IMR-90 (cell line): Measurements from ENCODE around the gene CCDC170. TPM values are rescaled to one million over a fixed set of nuclear protein-coding genes. Genes with fewer than 3 reads are reported as not detected.

Experiments used
- ATAC-seq: fragments of 200-7000 bp; cut with Tn5 transposase; 2 replicates; pipeline ENCODE4 v1.9.1; 2020; ENCODE audit warnings: low read depth, mild to moderate bottlenecking, moderate library complexity
- BruUV-seq: library from RNA; stranded (reverse); fragments of 400-500 nt; replicated peaks from 2 replicates; lab custom pipeline; 2021; lab: Mats Ljungman, UMichigan
- CTCF ChIA-PET: fragments of 300-600 bp; formaldehyde crosslinking; extraction: SDS; loops from one replicate; lab custom pipeline; 2021; ENCODE audit warnings: antibody characterized with exemption; lab: Yijun Ruan, JAX
- POLR2A ChIA-PET: fragments of 300-600 bp; sonication (Branson Sonifier 250); formaldehyde crosslinking; loops from one replicate; lab custom pipeline; 2022; ENCODE audit warnings: antibody characterized with exemption; ENCODE audit not compliant: unreplicated experiment; lab: Charles Lee
- DNase-seq: peaks from one replicate; pipeline ENCODE4 v3.0.0; 2013
- H2AFZ ChIP-seq: replicated peaks from 2 replicates; pipeline ENCODE3; 2013; ENCODE audit warnings: low read length, mild to moderate bottlenecking; ENCODE audit not compliant: poor library complexity
- H2AK5ac ChIP-seq: 2 replicates; pipeline ENCODE4 v1.6.1; 2013; ENCODE audit warnings: low read depth, low read length, inconsistent platforms
- H2AK9ac ChIP-seq: replicated peaks from 2 replicates; pipeline ENCODE3; 2013; ENCODE audit warnings: mild to moderate bottlenecking, low read depth, low read length, moderate library complexity; ENCODE audit not compliant: poor library complexity
- H2BK120ac ChIP-seq: 2 replicates; pipeline ENCODE4 v1.6.1; 2013; ENCODE audit warnings: low read depth, low read length, inconsistent platforms
- H2BK15ac ChIP-seq: 3 replicates; pipeline ENCODE4 v1.6.1; 2013; ENCODE audit warnings: low read depth, low read length, inconsistent platforms
- H2BK20ac ChIP-seq: 2 replicates; pipeline ENCODE4 v1.6.1; 2013; ENCODE audit warnings: low read depth, mild to moderate bottlenecking, inconsistent platforms, low read length, moderate library complexity
- H2BK5ac ChIP-seq: 2 replicates; pipeline ENCODE4 v1.6.1; 2013; ENCODE audit warnings: mild to moderate bottlenecking, low read depth, low read length, inconsistent platforms; ENCODE audit not compliant: poor library complexity, severe bottlenecking
- H3K14ac ChIP-seq: replicated peaks from 2 replicates; pipeline ENCODE4 v1.6.1; 2013; ENCODE audit warnings: low read depth, low read length, inconsistent platforms
- H3K18ac ChIP-seq: 2 replicates; pipeline ENCODE4 v1.6.1; 2013; ENCODE audit warnings: low read depth, low read length, control low read depth
- H3K23ac ChIP-seq: 2 replicates; pipeline ENCODE4 v1.6.1; 2013; ENCODE audit warnings: low read depth, low read length, inconsistent platforms
- H3K27ac ChIP-seq: 2 replicates; pipeline ENCODE4 v1.5.1; 2013; ENCODE audit warnings: mild to moderate bottlenecking, control low read depth, low read length; ENCODE audit not compliant: insufficient read depth
- H3K27me3 ChIP-seq: 2 replicates; pipeline ENCODE4 v1.6.1; 2013; ENCODE audit warnings: low read length; ENCODE audit not compliant: control insufficient read depth, insufficient read depth
- H3K36me3 ChIP-seq: 2 replicates; pipeline ENCODE4 v1.6.1; 2013; ENCODE audit warnings: low read length, mixed read lengths; ENCODE audit not compliant: control insufficient read depth, insufficient read depth
- H3K4ac ChIP-seq: 2 replicates; pipeline ENCODE4 v1.6.1; 2013; ENCODE audit warnings: low read depth, low read length, inconsistent platforms
- H3K4me1 ChIP-seq: 2 replicates; pipeline ENCODE4 v1.6.1; 2013; ENCODE audit warnings: low read length, mixed read lengths; ENCODE audit not compliant: control insufficient read depth, insufficient read depth
- H3K4me2 ChIP-seq: 2 replicates; pipeline ENCODE4 v1.6.1; 2013; ENCODE audit warnings: low read depth, mild to moderate bottlenecking, control low read depth, low read length, moderate library complexity
- H3K4me3 ChIP-seq: 2 replicates; pipeline ENCODE4 v1.5.1; 2013; ENCODE audit warnings: low read depth, mild to moderate bottlenecking, control low read depth, low read length, moderate library complexity; ENCODE audit not compliant: insufficient read depth
- H3K56ac ChIP-seq: 2 replicates; pipeline ENCODE4 v1.6.1; 2013; ENCODE audit warnings: low read length, inconsistent platforms; ENCODE audit not compliant: insufficient read depth; ENCODE audit errors: extremely low read depth
- H3K79me1 ChIP-seq, 2 experiments: 2 replicates each; pipeline ENCODE4 v1.6.1; 2013; ENCODE audit warnings: low read length in 2 of 2, inconsistent platforms in 1 of 2, low read depth in 1 of 2
- H3K9ac ChIP-seq: 2 replicates; pipeline ENCODE4 v1.6.1; 2013; ENCODE audit warnings: low read depth, low read length, control low read depth
- H3K9me1 ChIP-seq: 2 replicates; pipeline ENCODE4 v1.6.1; 2013; ENCODE audit warnings: low read length, inconsistent platforms; ENCODE audit not compliant: insufficient read depth
- H3K9me3 ChIP-seq: 2 replicates; pipeline ENCODE4 v1.6.1; 2013; ENCODE audit warnings: low read length; ENCODE audit not compliant: control insufficient read depth, insufficient read depth
- H4K20me1 ChIP-seq: 2 replicates; pipeline ENCODE4 v1.6.1; 2013; ENCODE audit warnings: low read length, inconsistent platforms; ENCODE audit not compliant: insufficient read depth
- H4K5ac ChIP-seq: 2 replicates; pipeline ENCODE4 v1.6.1; 2013; ENCODE audit warnings: mild to moderate bottlenecking, low read depth, low read length, control low read depth
- H4K8ac ChIP-seq, 2 experiments: 2 replicates each; pipeline ENCODE4 v1.6.1; 2013; ENCODE audit warnings: low read depth in 2 of 2, low read length in 2 of 2, control low read depth in 1 of 2, inconsistent platforms in 1 of 2
- H4K91ac ChIP-seq: 2 replicates; pipeline ENCODE4 v1.6.1; 2013; ENCODE audit warnings: low read depth, low read length, inconsistent platforms; ENCODE audit not compliant: insufficient read depth
- BHLHE40 ChIP-seq: fragments of 150-350 bp; IDR thresholded peaks from 2 replicates; pipeline ENCODE4 v1.6.1; 2016; ENCODE audit warnings: mild to moderate bottlenecking, low read depth, low read length
- CEBPB ChIP-seq: IDR thresholded peaks from 2 replicates; pipeline ENCODE4 v1.6.1; 2012; ENCODE audit warnings: low read depth, low read length, improper control_type of control experiment
- FOS ChIP-seq: fragments of 150-350 bp; IDR thresholded peaks from 2 replicates; pipeline ENCODE4 v1.6.1; 2016; ENCODE audit warnings: low read depth, low read length
- RAD21 ChIP-seq: IDR thresholded peaks from 2 replicates; pipeline ENCODE4 v1.6.1; 2012; ENCODE audit warnings: low read length, improper control_type of control experiment
- RCOR1 ChIP-seq: IDR thresholded peaks from 2 replicates; pipeline ENCODE4 v1.6.1; 2012; ENCODE audit warnings: mild to moderate bottlenecking, low read length, improper control_type of control experiment; ENCODE audit not compliant: insufficient replicate concordance
- RFX5 ChIP-seq: IDR thresholded peaks from 2 replicates; pipeline ENCODE4 v1.8.0; 2012; ENCODE audit warnings: low read depth, mild to moderate bottlenecking, low read length, moderate library complexity
- WGBS, 2 experiments: methylation state at CpG; one replicate each; pipeline versions ENCODE4 v1.1.5 to v1.1.7; 2013; ENCODE audit warnings: missing lambda C conversion rate in 2 of 2; ENCODE audit not compliant: insufficient read length in 1 of 2; ENCODE audit errors: extremely low coverage in 2 of 2; 5-methylcytosine and 5-hydroxymethylcytosine counted together
- dilution Hi-C: fragments of 300-500 bp; cut with HindIII; formaldehyde crosslinking; loops from one replicate; pipeline ENCODE4 v1.14.3; 2018; ENCODE audit warnings: low sequenced_read_pairs; ENCODE audit not compliant: unreplicated experiment
- in situ Hi-C: fragments of 300-500 bp; cut with MboI; formaldehyde crosslinking; loops from 3 replicates; pipeline ENCODE4 v1.14.3; 2019; ENCODE audit warnings: low sequenced_read_pairs, inconsistent platforms, mixed read lengths
- intact Hi-C: fragments of 100-400 bp; cut with micrococcal nuclease; formaldehyde crosslinking; loops from 2 replicates; pipeline ENCODE4 v1.10.0; 2022
- polyA plus RNA-seq, 3 experiments: library from polyadenylated mRNA; depleted of rRNA; stranded (reverse); fragments of >200 nt; gene quantifications; 2 replicates each; pipeline ENCODE4 v1.2.3, GENCODE V29; 2012; ENCODE audit warnings: low replicate concordance in 1 of 3
- total RNA-seq: library from RNA; depleted of rRNA; stranded (reverse); fragments of >200 nt; gene quantifications from 2 replicates; pipeline ENCODE4 v1.2.3, GENCODE V29; 2012

Gene CCDC170
- total and polyA plus RNA-seq, 2 of the 4 experiments (the other 2 are of a cell fraction), result 0.12 to 0.54 TPM

- Histone ChIP-seq H2AFZ (peak overlapping the region; percentile 91), H3K79me1 (0 out of 4 replicates have a peak, but pooled peaks cover 0 to 4% of the 10 kb centered on the region in 2 experiments), H3K4me3 (peak overlapping the region; percentile 54), H3K27me3 (no peaks in the 10 kb centered on the region), H2BK20ac (no peak overlapping the region; the same call in 1 of the 2 replicates), H2AK9ac (no peak overlapping the region), H3K9me1 (no peaks in the 10 kb centered on the region; the same call in 1 of the 2 replicates), H4K20me1 (no peaks in the 10 kb centered on the region), H3K27ac (no peak overlapping the region), H2BK5ac (no peak overlapping the region), H3K23ac (peak overlapping the region; percentile 74), H3K14ac (peak overlapping the region; percentile 34), H3K36me3 (no peaks in the 10 kb centered on the region), H3K9me3 (no peaks in the 10 kb centered on the region), H3K4me2 (peak overlapping the region; percentile 90), H3K9ac (peak overlapping the region; percentile 38), H3K4me1 (peaks cover 6% of the 10 kb centered on the region), H4K5ac (peak overlapping the region; percentile 14), H2BK120ac (peak overlapping the region; percentile 20), H3K4ac (peak overlapping the region; percentile 95), H3K18ac (no peak overlapping the region), H3K56ac (no peak overlapping the region; the same call in 1 of the 2 replicates), H4K8ac (peak overlapping the region in 1 of 2 experiments; percentile 83; a peak in 2 of 4 replicates), H2BK15ac (no peak overlapping the region), H2AK5ac (no peak overlapping the region), H4K91ac (peak overlapping the region; percentile 51; the same call in 1 of the 2 replicates)
- TF ChIP-seq BHLHE40 (no peak), CEBPB (no peak), RAD21 (no peak), RCOR1 (no peak), RFX5 (no peak), FOS (no peak)
- intact Hi-C loops, result no loop called here
- no peak for DNase-seq
- CTCF ChIA-PET, result interaction anchor here (0.5 to 1.0 kb wide), 3 partner anchors 9 to 56 kb away, joined by 3 to 4 read pairs (median 3); no protein-coding TSS in a partner anchor
- POLR2A ChIA-PET, result no interaction called here
- WGBS, 2 experiments, result 35% methylated on average over 12 of the region's 16 CpGs; no CpG with 5 or more reads in 1 of the 2 experiments
- in situ Hi-C loops, result no loop called here
- BruUV-seq, result no TSS peak
- ATAC-seq, result peak; percentile 52; the same call in 1 of the 2 replicates
- dilution Hi-C loops, result no loop called here
Observed at GRCh38 chr6:151493161-151493803, 535 bp upstream of the CCDC170 start.
